ENCODE measurements around the gene RAB6A.

Gene RAB6A

DNA sequence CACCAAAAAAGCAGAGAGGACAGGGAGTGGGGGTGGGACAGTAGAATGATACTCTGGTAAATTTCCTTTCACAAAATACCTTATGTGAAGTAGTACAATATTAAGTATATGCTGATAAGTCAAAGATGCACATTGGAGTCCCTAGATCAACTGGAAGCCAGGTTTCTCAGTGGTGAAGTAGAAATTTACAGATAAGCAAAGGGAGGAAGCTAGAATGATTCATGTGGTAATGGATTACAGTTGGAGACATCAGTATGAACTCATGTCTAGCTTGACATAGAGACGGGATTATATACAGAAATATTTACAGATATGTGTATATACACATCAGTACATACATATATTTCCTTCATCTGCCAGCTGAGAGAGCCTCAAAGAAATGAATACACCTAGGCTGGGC lies 93.0 kb downstream of the RAB6A start:
- H3K27me3 ChIP-seq (ENCODE audit: control insufficient read depth, low read length), result no peaks in the 10 kb centered on the region
- TF ChIP-seq EZH2phosphoT487 (IDR thresholded peaks at IDR 0.05; ENCODE audit: borderline replicate concordance, low read length) (no peak), CTCF (IDR thresholded peaks at IDR 0.05; ENCODE audit: low read depth, low read length, poor library complexity, severe bottlenecking) (no peak)

DNA sequence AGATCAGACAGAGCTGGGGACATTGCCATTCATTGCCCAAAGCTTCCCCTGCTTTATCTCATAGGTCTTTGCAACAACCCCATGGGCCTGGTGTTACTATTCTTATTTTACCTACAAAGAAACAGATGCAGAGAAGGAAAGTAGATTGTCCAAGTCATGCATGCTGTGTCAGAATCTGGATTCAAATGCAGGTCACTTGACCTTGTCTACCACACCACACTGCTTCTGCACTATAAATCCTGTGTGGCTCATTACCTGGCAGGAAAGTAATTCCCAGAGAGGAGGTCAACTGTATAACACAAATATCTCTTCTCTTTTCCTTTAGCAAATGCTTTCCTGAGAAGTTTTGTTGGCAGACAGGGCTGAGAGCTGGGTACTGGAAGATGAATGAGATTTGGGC lies 96.0 kb downstream of the RAB6A start:
- Histone ChIP-seq H3K79me2 (ENCODE audit: control insufficient read depth, low read length) (no peaks in the 10 kb centered on the region), H3K4me2 (ENCODE audit: low read length) (no peak overlapping the region), H3K36me3 (ENCODE audit: control insufficient read depth, low read length) (no peaks in the 10 kb centered on the region), H3K4me1 (ENCODE audit: control insufficient read depth, low read length) (peaks cover 24% of the 10 kb centered on the region), H3K4me3 (ENCODE audit: low read length) (no peak overlapping the region), H3K27ac (ENCODE audit: low read depth, low read length) (no peak overlapping the region), H3K9me3 (ENCODE audit: control insufficient read depth, insufficient read depth, low read length) (no peaks in the 10 kb centered on the region), H3K27me3 (ENCODE audit: control insufficient read depth, low read length) (peaks cover 2% of the 10 kb centered on the region; the same call in 1 of the 2 replicates), H3F3A (ENCODE audit: control insufficient read depth, insufficient read depth) (no peaks in the 10 kb centered on the region), H3K9me2 (replicated peaks; ENCODE audit: control insufficient read depth, low read length) (no peaks in the 10 kb centered on the region), H4K20me1 (ENCODE audit: control insufficient read depth, insufficient read depth, low read depth, low read length) (no peaks in the 10 kb centered on the region)
- TF ChIP-seq CTCF (IDR thresholded peaks at IDR 0.05; ENCODE audit: low read depth, low read length, poor library complexity, severe bottlenecking) (no peak), EZH2phosphoT487 (IDR thresholded peaks at IDR 0.05; ENCODE audit: borderline replicate concordance, low read length) (no peak)

More for the DNA sequence above, 93.0 kb downstream of the RAB6A start:
- H3K27ac ChIP-seq (ENCODE audit: low read depth, low read length), result no peak overlapping the region
- no peaks in the 10 kb centered on the region for H3K9me3 ChIP-seq (ENCODE audit: control insufficient read depth, insufficient read depth, low read length)
- no peaks in the 10 kb centered on the region for H3K36me3 ChIP-seq (ENCODE audit: control insufficient read depth, low read length)
- H4K20me1 ChIP-seq (ENCODE audit: control insufficient read depth, insufficient read depth, low read depth, low read length), result no peaks in the 10 kb centered on the region
- no peaks in the 10 kb centered on the region for H3K79me2 ChIP-seq (ENCODE audit: control insufficient read depth, low read length)
- no peak overlapping the region for H3K4me3 ChIP-seq (ENCODE audit: low read length)
- peaks cover 15% of the 10 kb centered on the region for H3K4me1 ChIP-seq (ENCODE audit: control insufficient read depth, low read length)
- no peaks in the 10 kb centered on the region for H3K9me2 ChIP-seq (replicated peaks; ENCODE audit: control insufficient read depth, low read length)
- no peaks in the 10 kb centered on the region for H3F3A ChIP-seq (ENCODE audit: control insufficient read depth, insufficient read depth)
- H3K4me2 ChIP-seq (ENCODE audit: low read length), result no peak overlapping the region

DNA sequence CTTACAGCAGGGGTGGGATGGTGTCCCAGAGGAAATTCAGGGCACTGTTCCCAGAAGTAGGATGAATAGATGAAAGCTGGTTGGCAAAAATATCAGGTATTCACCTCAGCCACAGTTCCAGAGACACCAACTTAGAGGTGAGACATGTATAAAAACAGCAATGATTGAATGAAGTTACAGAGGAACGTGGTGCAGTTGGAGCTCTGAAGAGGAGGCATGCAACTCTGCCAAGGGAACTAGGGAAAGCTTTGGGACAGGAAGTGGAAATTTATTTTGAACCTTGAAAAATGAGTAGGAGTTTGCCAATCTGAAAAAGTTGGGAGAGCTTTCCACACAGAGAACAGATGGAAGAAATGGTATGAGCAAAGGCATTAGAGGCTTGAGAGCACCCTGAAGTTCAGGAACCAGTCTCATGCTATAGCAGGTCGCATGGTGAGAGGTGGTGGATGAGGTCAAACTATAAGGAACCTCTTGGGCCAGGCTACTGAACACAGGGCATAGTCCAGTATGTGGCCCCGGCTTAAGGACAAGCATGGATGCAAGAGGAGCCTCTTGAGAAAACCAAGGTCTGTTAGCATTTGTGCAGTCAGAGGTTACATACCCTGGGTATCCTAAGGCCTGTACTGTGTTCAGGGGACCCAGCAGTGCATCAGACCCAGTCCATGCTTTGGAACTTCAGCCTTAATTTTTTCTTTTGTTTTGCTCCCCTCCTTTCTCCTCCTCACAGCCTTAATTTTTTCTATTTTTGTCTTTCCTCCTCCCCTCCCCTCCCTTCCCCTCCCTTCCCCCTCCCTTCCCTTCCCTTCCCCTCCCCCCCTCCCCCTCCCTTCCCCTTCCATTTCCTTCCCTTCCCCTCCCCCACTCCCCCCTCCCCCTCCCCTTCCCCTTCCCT lies 97.0 kb downstream of the RAB6A start:
- peaks cover 2% of the 10 kb centered on the region; the same call in 1 of the 2 replicates for H3K27me3 ChIP-seq (ENCODE audit: control insufficient read depth, low read length)
- no peak overlapping the region for H3K4me3 ChIP-seq (ENCODE audit: low read length)
- H3K79me2 ChIP-seq (ENCODE audit: control insufficient read depth, low read length), result no peaks in the 10 kb centered on the region
- no peak overlapping the region for H3K27ac ChIP-seq (ENCODE audit: low read depth, low read length)
- H3K36me3 ChIP-seq (ENCODE audit: control insufficient read depth, low read length), result no peaks in the 10 kb centered on the region
- H3K4me2 ChIP-seq (ENCODE audit: low read length), result peak overlapping the region; percentile 38; the same call in 1 of the 2 replicates
- H3K9me3 ChIP-seq (ENCODE audit: control insufficient read depth, insufficient read depth, low read length), result no peaks in the 10 kb centered on the region
- no peaks in the 10 kb centered on the region for H4K20me1 ChIP-seq (ENCODE audit: control insufficient read depth, insufficient read depth, low read depth, low read length)
- H3K4me1 ChIP-seq (ENCODE audit: control insufficient read depth, low read length), result peaks cover 24% of the 10 kb centered on the region
- H3K9me2 ChIP-seq (replicated peaks; ENCODE audit: control insufficient read depth, low read length), result no peaks in the 10 kb centered on the region
- no peak for TF ChIP-seq EZH2phosphoT487 (IDR thresholded peaks at IDR 0.05; ENCODE audit: borderline replicate concordance, low read length)
- no peak for TF ChIP-seq CTCF (IDR thresholded peaks at IDR 0.05; ENCODE audit: low read depth, low read length, poor library complexity, severe bottlenecking)
- H3F3A ChIP-seq (ENCODE audit: control insufficient read depth, insufficient read depth), result no peaks in the 10 kb centered on the region
